ENCODE measurements around the gene DST.

The DST gene

GRCh38 chr6:56478202-56478601 lies 164.5 kb downstream of the DST start:
- CTCF ChIA-PET: no interaction called here
- no peak for TF ChIP-seq CTCF (conservative IDR thresholded peaks at IDR 0.05; ENCODE audit: low read depth)

GRCh38 chr6:56477241-56477640 lies 165.4 kb downstream of the DST start:
- POLR2A ChIA-PET (ENCODE audit: low non-redundant PET): no interaction called here
- TF ChIP-seq CTCF (conservative IDR thresholded peaks at IDR 0.05; ENCODE audit: low read depth): no peak
- no peak for DNase-seq (ENCODE audit: low spot score)
- H3K27ac ChIP-seq: no peak overlapping the region
- CTCF ChIA-PET: no interaction called here

More at GRCh38 chr6:56478202-56478601, 164.5 kb downstream of the DST start:
- POLR2A ChIA-PET (ENCODE audit: low non-redundant PET): no interaction called here
- DNase-seq (ENCODE audit: low spot score): no peak
- H3K27ac ChIP-seq: no peak overlapping the region

- ChIA-PET POLR2A (ENCODE audit: low non-redundant PET) (no interaction called here), CTCF (no interaction called here)
- TF ChIP-seq CTCF (conservative IDR thresholded peaks at IDR 0.05; ENCODE audit: low read depth): no peak
- DNase-seq (ENCODE audit: low spot score): no peak
- H3K27ac ChIP-seq: no peak overlapping the region
Observed at GRCh38 chr6:56475736-56476457, 166.8 kb downstream of the DST start.

GRCh38 chr6:56474532-56474931 lies 168.2 kb downstream of the DST start:
- no peak for DNase-seq (ENCODE audit: low spot score)
- ChIA-PET CTCF (no interaction called here), POLR2A (ENCODE audit: low non-redundant PET) (no interaction called here)
- H3K27ac ChIP-seq: no peak overlapping the region
- TF ChIP-seq CTCF (conservative IDR thresholded peaks at IDR 0.05; ENCODE audit: low read depth): no peak

GRCh38 chr6:56463443-56463842 lies 179.2 kb downstream of the DST start:
- no peak for TF ChIP-seq CTCF (conservative IDR thresholded peaks at IDR 0.05; ENCODE audit: low read depth)
- ChIA-PET CTCF (interaction anchor here (0.7 kb wide), 2 partner anchors 93 to 181 kb away, joined by 3 read pairs; no protein-coding TSS in a partner anchor), POLR2A (ENCODE audit: low non-redundant PET) (no interaction called here)
- H3K27ac ChIP-seq: no peak overlapping the region
- DNase-seq (ENCODE audit: low spot score): no peak

GRCh38 chr6:56459030-56459805 lies 183.5 kb downstream of the DST start:
- DNase-seq (ENCODE audit: low spot score): no peak
- ChIA-PET CTCF (no interaction called here), POLR2A (ENCODE audit: low non-redundant PET) (no interaction called here)
- no peak overlapping the region for H3K27ac ChIP-seq
- no peak for TF ChIP-seq CTCF (conservative IDR thresholded peaks at IDR 0.05; ENCODE audit: low read depth)
